Hematopoietic multipotent progenitor cell treated with erythropoietin and hydrocortisone succinate and interleukin-3 and kit ligand, for 4 days (in vitro differentiated cells): ENCODE measurements around the gene CEP112.
A peak's percentile ranks its signal among the peaks of the same experiment; 100 is the strongest.
"Not testable (repeated sequence)": the region's sequence is repeated elsewhere in the genome, so short reads cannot be mapped to it uniquely, and the experiment has no call there.

Source experiments
- DNase-seq: peaks from one replicate; pipeline ENCODE4 v3.0.0-alpha.2; 2015

CEP112 gene

DNA sequence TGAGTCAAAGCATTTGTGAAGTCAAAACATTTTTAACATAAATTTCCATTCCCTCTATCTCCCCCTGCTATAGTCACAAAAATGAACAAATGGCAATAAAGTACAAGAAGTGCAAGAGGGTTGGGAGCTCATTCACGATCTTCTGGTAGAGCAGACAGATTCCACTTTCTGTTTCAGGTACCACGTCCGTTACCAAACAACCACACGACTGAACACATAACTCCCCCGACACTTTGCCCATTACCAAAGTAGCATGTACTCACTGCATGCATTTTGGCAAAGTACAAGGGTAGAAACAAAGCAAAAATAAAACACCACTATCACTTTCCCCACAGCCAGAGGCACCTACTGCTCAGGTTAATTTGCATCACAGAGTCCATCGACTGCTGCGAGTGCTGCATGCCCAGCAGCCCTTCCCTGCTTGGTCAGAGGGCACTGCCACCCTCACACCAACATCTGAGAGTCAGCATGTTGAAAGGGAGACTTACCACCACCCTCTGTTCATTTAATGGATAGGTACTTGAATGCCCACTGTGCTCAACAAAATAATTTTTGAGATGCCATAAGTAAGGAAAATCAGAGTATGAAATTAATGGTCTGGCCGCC is 480.2 kb downstream of the CEP112 start:
- DNase-seq = no peak

DNA sequence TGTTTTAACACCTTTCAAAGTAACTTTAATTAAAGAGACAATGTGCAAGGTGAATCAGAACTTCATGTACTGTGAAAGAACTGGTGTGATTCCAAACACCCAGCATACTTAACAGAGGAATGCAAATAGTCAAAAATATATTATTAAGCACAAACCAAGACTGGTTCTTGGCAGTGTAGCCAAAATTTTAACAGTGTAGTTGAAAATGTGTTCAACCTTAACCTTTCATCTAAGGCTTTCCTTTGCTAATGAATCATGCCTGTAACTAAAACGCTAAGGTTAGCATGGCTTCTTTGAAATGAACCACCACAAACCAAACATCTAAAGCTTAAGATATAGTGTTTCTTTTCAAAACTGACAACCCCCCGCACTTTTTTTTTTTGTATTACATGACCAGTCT is 484.2 kb downstream of the CEP112 start:
- DNase-seq = no peak

DNA sequence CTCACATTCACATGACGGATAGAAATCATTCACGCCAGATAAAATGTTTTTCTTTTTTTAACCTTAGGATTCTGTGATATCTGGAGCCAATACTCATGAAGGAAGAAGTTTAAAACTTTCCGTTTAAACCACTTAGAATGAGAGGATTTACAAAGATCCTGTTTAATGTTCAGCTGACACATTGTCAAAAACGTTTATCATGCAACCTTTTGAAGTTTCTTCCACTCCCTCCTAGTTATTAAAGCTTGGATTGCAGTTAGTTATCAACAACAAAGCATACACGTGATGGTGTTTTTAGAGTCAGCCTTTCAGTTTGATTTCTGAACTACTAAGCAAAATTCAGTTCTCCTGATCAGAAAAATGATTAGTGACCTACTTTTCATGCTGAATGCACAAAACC is 487.2 kb downstream of the CEP112 start:
- DNase-seq = no peak

DNA sequence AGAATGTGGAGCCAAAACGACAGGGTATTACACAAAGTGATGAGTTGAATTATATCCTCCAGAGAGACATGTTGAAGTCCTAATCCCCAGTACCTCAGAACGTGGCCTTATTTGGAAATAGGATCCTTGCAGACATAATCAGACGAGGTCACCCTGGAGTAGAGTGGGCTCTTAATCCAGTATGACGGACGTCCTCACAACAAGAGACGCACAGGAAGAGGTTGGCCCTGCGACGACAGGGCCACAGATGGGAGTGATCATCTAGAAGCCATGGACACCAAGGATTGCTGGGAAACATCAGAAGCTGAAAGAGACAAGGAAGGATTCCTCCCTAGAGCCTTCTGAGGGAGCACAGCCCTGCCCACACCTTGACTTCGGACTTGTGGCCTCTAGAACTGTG is 488.0 kb downstream of the CEP112 start:
- DNase-seq = no peak

DNA sequence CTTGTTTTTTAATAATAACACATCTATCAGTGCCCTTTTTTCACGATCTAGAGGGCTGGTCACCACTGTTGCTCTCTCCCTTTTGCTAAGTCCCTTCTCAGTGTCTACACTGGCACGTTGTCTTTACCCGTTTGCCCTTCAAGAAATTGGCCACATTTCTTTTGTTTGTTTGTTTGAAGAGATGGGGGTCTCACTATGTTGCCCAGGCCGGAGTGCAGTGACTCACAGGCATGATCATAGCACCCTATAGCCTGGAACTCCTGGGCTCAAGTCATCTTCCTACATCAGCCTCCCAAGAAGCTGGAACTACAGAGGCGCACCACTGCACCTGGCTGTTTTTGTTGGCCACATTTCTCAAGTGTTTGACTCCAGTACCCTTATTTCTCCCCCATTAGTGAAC is 492.5 kb downstream of the CEP112 start:
- no peak for DNase-seq

DNA sequence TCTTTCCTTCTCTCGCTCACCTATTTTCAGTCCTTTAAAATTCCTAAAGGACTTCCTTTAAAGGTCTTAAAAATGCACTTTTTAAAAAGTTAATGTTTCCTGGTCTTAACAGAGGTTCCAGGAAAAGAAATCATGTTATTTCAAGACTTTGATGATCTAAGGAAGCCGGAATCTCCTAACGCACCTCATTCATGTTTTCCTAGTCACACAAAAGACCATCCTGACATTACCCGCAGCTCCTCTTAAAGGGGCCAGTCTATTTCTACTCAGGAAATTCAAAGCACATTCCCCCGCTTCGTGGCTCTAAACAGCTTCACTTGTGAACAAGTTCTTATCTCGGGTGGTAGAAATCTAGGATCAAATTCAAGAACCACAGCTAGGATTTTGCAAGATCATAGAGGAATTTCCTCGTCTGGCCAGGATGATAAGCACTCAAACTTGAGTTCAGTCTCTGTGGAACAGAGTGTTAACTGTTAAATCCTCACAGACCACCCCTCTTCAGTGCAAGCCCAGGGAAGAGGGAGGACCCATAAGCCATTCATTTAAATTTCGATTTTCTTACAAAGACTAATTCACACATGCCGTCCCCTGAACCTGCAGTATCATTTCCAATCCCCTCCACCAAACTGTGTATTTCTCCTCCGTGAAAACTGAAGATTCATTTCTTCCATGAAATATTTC is 493.4 kb downstream of the CEP112 start:
- DNase-seq = peak; percentile 1

DNA sequence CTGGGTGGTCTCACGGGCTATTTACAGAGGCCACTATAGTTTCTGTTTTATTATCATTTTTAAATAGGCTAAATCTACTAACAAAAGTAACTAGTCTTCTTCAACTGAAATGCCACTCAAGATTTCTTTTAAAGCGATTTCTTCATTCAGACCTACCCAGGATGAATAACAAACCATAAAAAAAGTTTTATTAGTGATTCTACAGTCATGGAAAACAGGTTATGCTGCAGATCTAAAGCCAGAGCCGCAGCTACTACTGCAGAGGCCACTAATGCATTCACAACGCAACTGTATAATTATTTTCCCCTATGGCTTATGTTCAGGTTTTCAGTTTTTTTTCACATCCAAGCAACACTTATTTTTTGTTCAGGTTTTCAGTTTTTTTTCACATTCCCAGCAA is 494.3 kb downstream of the CEP112 start:
- no peak for DNase-seq

DNA sequence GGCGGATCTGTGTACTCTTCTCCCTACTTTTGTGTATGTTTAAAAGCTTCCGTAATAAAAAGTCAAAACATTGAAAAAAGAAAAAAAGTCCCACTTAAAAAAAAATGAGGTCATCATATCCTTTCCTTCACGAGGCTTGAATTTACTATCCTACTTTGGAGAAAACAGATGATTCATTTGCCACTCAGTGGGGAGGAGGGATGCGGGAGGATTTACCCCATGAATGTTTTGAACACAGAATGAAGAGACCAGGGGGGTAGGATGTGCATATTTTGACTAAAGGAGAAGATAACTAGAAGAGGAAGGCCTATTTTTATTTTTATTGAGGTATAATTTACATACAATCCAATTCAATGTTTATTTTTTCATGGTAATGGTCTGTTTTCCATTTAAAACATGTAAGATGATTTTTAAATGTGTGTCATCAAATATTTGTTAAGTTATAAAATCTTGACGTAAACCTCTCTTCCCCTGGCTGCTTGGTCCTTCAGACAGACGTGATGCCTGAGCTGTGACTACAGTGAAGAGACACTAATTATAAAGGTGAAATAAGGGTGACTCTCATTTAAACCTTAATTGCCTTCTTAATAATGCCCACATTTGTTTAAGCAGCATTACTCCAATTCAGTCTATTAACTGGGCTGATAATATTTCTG is 495.1 kb downstream of the CEP112 start:
- no peak for DNase-seq

DNA sequence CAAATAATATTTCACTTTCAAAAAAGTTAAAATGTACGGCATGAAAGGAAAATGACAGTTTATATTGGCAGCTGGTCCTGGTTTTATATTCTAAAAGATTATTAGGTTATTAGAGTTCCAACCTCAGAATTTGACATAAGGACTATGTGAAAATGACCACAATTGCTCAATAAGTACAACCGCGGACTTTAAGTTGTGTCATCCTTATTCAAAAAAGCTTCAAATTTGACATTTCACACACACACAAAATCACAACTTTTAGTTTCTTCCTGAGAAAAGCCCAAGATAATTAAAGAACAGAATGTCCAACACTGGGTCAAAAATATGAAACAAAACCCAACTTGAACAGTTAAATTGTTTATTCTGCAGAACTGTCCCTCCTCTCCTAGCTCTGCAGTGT is 497.3 kb downstream of the CEP112 start:
- no peak for DNase-seq

DNA sequence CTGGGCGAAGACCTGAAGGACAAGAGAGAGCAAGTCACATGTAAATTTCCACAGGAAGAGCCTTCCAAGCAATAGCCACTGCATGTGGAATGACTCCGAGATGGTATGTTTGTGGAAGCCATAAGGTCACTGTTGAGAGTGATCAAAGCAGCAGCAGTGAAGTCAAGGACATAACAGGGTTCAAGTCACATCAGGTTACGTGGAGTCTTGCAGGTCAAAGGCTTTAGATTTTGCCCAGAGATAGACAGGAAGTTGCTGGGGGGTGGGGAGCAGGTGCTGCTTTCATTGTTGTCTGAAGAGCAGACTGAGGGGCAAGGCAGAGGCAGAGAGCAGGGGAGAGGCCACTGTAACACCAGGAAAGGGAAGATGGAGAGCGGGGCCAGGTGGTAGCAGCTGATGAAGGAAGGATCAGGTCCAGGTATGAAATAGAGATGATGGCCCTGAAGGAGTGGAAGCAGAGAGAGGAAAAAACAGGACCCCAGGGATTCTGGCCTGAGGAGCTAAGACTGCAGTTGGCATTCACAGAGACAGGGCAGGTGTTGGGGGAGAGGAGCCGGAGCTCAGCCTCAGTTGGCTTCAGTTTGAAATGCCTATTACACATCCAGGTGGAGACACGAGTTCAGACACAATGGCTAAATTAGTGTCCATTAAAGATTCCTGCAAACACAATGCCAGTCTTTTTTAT is 501.2 kb downstream of the CEP112 start:
- no peak for DNase-seq

DNA sequence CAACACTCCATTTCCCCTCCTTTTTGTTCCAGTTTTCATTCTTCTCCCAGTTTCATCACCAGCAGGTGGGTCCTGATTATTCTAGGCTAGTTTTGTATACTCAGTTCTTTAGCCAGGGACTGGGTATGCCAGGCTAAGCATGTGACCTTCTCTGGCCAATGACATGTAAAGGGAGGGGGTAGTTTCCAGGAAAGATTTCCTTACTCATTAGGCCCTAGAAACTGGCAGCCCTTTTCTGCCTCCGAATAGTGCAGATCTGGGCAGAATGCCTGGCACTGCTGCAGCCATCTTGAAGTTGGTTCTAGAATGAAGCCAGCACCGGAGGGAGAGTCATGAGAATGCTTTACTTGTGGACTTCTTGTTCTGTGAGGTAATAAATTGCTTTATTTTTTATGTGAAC is 503.6 kb downstream of the CEP112 start:
- DNase-seq = no peak

DNA sequence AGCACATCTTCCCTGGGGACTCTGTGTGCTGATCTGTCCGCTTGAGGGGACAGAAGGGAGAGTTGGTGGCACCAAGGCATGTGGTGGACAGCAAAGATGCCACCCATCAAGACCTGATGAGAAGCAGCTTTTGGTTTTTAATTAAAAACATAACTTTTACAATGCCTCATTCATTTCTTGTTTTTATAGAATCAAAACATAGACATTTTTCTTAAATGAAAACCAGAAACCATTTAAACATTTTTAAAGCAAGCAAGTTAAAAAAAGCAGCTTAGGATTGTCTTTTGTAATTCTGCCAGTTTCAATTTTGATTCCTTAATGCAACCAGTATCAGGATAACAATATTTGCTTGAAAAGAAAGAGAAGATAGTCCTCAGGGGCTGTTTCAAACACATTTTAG is 506.8 kb downstream of the CEP112 start:
- no peak for DNase-seq

DNA sequence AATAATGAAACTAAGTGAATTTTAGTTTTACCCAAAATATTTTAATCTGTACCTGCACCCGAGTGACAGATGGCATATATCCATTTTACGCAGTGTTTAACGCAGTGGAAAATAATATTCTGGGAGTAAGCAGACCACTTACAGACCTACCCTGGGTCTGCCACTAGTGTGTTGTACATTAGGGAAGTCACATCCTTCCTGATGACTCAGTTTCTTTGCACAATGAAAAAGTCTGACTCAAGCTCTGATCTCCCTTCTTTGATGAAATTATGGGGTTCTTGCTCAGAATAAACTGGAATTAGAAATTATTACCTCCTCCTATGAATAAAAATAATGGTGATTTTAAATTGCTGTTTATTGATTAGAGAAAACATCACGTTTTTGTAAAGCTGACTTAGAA is 507.3 kb downstream of the CEP112 start:
- no peak for DNase-seq

DNA sequence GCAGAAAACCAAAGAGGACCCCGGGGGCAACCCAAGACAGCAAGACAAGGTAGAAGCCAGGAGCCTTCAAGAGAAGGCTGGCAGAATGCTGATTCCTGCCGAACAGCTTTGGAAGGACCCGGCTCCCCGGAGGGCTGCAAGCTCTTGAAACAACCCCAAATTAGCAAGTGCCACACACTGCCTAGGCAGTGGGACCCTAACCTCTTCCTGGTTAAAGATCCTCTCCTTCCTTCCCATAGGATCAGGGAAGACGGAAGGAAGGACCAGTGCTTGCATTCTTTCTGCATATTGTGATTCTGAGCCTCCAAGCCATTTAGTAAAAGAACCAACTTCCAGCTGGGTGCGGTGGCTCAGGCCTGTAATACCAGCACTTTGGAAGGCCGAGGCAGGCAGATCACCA is 508.5 kb downstream of the CEP112 start:
- DNase-seq = no peak

DNA sequence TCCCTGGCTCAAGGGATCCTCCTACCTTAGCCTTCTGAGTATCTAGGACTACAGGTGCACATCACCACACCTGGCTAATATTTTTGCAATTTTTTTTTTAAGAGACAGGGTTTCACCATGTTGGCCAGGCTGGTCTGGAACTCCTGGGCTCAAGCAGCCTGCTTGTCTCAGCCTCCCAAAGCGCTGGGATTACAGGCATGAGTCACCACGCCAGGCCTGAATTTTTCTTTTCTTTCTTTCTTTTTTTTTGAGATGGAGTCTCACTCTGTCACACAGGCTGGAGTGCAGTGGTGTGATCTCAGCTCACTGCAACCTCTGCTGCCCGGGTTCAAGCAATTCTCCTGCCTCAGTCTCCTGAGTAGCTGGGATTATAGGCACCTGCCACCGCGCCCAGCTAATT is 510.2 kb downstream of the CEP112 start:
- not testable (repeated sequence) for DNase-seq

DNA sequence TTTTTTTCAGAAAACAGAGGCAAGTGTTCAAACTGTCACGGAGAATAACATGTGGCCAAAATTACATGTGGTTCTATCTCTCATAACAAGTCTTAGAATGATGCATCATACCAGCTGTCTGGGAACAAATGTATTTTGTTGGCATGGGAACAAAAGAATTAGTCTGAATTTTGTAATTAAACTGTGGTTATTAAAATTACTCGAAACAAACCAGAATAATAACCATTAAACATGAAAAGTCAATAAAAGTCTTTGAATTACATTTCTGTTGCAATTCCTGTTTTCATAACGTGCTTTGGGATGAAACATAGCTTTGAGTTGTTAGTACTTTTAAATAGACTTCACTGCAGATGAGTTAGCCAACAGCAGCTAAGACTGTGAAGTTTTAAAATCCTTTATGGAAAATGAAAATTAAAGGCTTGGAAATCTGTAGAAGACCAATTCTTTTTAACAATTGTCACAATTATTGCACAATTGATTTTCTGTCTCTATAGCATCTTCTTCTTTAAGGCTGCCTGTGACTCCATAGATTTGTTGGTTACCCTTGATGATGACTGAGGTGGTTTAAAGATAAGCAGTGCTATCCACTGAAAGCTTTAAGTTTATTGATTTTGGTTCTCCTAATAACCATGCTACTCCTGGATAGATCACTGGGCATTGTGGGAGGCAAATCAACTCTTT is 512.6 kb downstream of the CEP112 start:
- DNase-seq = no peak

DNA sequence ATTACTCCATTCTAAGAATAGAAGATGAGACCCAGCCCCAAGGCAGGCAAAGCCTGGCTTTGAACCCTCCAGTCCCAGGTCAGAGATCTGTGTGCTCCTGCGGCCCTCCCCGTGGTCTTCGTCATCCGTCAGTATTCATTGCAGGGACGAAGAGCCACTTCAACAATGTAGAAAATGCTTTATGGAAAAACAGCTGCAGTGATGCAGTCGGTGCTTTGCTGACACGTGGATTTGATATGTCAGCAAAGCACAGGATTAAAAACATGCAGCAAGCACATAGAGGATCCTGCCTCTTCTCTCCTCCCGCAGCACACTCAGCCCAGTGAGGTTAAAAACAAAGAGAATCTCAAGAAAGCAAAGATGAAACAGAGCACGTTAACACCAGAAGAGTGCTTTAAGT is 513.4 kb downstream of the CEP112 start:
- no peak for DNase-seq

DNA sequence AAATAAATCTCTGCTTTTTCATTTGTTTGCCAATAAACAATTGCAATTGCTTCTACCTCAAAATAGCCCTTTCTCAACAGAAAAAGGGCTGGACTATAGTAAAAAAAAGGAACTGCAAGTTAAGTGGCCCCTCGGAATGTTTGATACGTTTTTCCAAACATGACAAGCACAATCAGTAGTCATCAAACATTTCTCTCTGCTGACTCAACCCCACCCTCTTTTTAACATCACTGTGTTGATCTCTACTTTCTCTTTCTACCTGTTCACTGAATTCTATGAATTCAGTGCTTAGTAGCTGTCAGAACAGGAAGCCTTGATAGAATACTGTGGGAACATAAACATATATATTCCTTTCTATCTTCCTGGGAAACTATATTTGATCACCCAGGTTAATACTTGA is 514.0 kb downstream of the CEP112 start:
- DNase-seq = no peak

DNA sequence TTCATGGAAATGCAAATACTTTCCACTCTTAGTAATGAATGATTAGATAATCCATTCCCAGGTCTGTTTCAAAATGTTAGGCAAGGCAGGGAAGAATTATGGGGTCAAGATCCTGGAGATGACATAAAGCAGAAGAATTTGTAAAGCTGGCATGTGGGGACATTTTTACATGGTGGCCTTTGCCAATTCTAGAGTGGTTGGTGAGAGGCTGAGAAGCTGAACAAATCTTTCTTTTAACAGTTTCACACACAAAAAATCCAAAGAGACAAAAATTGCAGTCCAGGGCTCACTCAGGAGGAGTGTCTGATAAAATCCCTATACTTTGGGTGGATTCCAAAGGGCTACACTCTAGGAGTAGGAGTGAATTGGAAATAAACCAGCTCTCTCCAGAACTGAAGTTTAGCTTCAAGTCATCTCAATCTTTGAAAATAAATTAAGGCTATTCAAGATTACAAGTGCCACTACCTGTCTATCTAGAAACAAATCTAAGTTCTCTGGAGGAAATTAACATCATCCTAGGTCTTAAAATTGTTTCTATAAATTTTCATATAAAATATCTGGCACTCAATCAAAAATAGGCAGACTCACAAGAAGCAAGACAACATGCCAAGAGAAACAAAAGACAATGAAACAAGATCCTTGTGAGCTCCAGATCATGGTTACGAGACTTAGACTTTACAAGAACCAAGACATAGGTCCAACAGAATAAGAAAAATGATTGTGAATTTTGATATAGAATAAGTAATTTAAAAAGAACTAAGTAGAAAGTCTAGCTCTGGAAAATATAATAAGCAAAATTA is 517.5 kb downstream of the CEP112 start:
- DNase-seq = no peak

DNA sequence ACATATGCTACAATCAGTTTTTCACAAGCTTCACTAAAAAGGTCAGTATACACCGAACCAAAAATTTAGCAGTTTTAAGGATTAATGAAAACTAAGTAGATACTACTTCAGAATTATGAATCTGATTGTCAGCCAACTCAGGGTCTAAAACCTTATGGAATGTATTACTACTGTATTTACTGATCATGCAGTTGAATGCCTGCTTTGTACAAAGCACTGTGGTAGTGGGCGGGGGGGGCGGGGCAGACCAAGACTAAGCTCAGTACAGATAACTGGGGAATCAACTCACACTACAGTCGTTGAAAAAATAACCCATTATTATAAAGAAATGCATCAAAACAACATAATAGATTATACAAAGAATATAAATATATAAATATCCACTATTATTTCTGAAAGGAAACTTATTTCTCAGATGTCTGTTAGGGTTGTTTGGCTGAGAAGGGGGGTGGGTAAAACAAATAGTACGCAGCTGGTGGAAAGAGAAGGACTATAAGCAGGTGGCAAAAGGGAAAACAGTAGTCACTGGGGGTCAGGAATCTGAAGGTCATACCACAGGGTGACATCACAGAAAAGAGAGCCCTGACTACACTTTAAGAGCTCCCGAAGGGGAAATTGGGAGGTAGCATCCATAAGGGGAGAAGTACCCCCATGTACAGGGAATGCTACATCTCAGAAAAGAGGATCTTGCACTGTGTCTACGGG is 521.1 kb downstream of the CEP112 start:
- no peak for DNase-seq

DNA sequence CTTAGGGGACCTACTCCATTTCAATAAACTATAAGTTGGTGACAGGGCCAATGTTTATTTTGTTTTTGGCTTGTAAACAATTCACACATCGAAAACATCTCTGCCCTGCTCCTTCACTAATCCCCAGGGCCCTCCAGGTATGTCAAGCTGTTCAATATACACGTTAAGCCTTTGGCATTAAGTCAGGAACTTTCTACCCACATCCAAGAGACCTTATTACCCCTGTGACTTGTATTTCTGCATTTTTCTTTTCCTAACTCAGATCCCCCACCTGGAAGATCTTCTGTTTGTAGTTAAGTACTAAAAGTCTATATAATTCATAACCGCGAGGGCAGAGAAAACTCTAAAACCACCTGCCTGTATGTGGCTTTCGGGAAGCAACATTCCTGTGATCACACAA is 523.7 kb downstream of the CEP112 start:
- DNase-seq = no peak

DNA sequence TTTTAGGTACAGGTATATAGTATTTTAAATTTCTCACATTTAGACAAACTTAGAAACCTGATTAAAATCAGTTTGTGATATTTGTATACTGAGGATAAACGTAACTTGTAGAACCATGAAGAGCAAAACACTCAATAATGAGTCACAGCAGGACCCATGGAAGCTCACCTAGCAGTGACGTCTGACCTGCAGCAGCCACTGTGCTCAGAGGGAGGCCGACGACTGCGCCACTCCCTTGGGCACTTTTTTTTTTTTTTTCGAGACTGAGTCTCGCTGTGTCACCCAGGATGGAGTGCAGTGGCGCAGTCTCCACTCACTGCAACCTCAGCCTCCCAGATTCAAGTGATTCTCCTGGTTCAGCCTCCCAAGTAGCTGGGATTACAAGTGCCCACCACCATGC is 524.3 kb downstream of the CEP112 start:
- no peak for DNase-seq
